ENCODE data around the gene STKLD1.

STKLD1 gene

GRCh38 chr9:133427658-133428348 is 51.6 kb downstream of the STKLD1 start:
- TF ChIP-seq YY1 (IDR thresholded peaks at IDR 0.05; ENCODE audit: insufficient read depth, insufficient read length) (no peak), ZNF274 (IDR thresholded peaks at IDR 0.05; ENCODE audit: low read depth, low read length) (no peak), SUZ12 (IDR thresholded peaks at IDR 0.05; ENCODE audit: extremely low read depth, insufficient read depth, insufficient read length) (no peak)
- Histone ChIP-seq H3K9me3 (ENCODE audit: insufficient read depth, low read length) (no peaks in the 10 kb centered on the region; the same call in 1 of the 2 replicates), H3K9ac (ENCODE audit: insufficient read length, low read depth) (peak overlapping the region; percentile 81), H3K4me3 (ENCODE audit: insufficient read length, low read depth) (peak overlapping the region; percentile 31), H3K36me3 (ENCODE audit: insufficient read depth, insufficient read length, low read length) (peaks cover 18% of the 10 kb centered on the region), H3K4me1 (ENCODE audit: insufficient read depth, insufficient read length) (peaks cover 6% of the 10 kb centered on the region), H3K27me3 (ENCODE audit: insufficient read depth, insufficient read length) (peaks cover 4% of the 10 kb centered on the region)
- DNase-seq (ENCODE audit: low read depth, low spot score): no peak

DNA sequence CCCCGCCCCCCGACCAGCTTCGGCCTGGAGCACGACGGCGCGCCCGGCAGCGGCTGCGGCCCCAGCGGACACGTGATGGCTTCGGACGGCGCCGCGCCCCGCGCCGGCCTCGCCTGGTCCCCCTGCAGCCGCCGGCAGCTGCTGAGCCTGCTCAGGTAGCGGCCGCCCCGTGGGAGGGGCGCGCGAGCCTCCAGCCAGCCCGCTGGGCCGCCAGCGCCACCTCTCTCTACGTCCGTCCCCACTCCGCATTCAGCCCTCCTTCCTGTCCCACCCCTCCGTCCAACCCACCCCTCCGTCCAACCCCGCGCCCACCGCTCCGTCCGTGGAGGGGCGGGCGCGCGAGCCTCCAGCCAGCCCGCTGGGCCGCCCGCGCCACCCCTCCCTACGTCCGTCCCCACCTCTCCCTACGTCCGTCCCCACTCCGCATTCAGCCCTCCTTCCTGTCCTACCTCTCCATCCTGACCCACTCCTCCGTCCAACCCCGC is 52.5 kb downstream of the STKLD1 start:
- peak overlapping the region; percentile 32 for H3K4me3 ChIP-seq (ENCODE audit: insufficient read length, low read depth)
- peaks cover 6% of the 10 kb centered on the region for H3K4me1 ChIP-seq (ENCODE audit: insufficient read depth, insufficient read length)
- H3K27me3 ChIP-seq (ENCODE audit: insufficient read depth, insufficient read length): peaks cover 4% of the 10 kb centered on the region
- H3K9ac ChIP-seq (ENCODE audit: insufficient read length, low read depth): peak overlapping the region; percentile 67
- H3K36me3 ChIP-seq (ENCODE audit: insufficient read depth, insufficient read length, low read length): peaks cover 18% of the 10 kb centered on the region
- DNase-seq (ENCODE audit: low read depth, low spot score): no peak
- TF ChIP-seq SUZ12 (IDR thresholded peaks at IDR 0.05; ENCODE audit: extremely low read depth, insufficient read depth, insufficient read length): no peak
- no peak for TF ChIP-seq ZNF274 (IDR thresholded peaks at IDR 0.05; ENCODE audit: low read depth, low read length)
- no peak for TF ChIP-seq YY1 (IDR thresholded peaks at IDR 0.05; ENCODE audit: insufficient read depth, insufficient read length)
- H3K9me3 ChIP-seq (ENCODE audit: insufficient read depth, low read length): no peaks in the 10 kb centered on the region; the same call in 1 of the 2 replicates

DNA sequence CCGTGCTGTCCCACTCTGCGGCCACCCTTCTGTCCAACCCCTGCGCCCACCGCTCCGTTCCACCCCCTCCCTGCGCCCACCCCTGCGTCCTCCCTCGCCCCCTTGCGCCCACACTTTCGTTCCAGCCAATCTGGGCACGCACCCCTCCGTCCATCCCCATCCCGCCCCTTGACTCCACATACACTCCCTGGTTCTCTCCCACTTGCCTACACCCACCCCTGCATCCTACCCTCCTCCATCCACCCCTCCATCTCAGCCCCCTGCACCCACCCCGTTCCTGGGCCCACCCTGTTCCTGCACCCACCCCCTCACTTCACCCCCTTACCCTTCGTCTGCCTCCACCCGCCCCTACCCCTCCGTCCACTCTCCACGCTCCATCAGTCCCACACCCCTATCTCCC is 53.0 kb downstream of the STKLD1 start:
- H3K9me3 ChIP-seq (ENCODE audit: insufficient read depth, low read length): no peaks in the 10 kb centered on the region; the same call in 1 of the 2 replicates
- peak overlapping the region; percentile 82 for H3K9ac ChIP-seq (ENCODE audit: insufficient read length, low read depth)
- peak overlapping the region; percentile 54 for H3K4me3 ChIP-seq (ENCODE audit: insufficient read length, low read depth)
- H3K4me1 ChIP-seq (ENCODE audit: insufficient read depth, insufficient read length): peaks cover 6% of the 10 kb centered on the region
- H3K36me3 ChIP-seq (ENCODE audit: insufficient read depth, insufficient read length, low read length): peaks cover 18% of the 10 kb centered on the region
- TF ChIP-seq ZNF274 (IDR thresholded peaks at IDR 0.05; ENCODE audit: low read depth, low read length) (no peak), SUZ12 (IDR thresholded peaks at IDR 0.05; ENCODE audit: extremely low read depth, insufficient read depth, insufficient read length) (no peak), YY1 (IDR thresholded peaks at IDR 0.05; ENCODE audit: insufficient read depth, insufficient read length) (no peak)
- H3K27me3 ChIP-seq (ENCODE audit: insufficient read depth, insufficient read length): peaks cover 4% of the 10 kb centered on the region
- no peak for DNase-seq (ENCODE audit: low read depth, low spot score)

DNA sequence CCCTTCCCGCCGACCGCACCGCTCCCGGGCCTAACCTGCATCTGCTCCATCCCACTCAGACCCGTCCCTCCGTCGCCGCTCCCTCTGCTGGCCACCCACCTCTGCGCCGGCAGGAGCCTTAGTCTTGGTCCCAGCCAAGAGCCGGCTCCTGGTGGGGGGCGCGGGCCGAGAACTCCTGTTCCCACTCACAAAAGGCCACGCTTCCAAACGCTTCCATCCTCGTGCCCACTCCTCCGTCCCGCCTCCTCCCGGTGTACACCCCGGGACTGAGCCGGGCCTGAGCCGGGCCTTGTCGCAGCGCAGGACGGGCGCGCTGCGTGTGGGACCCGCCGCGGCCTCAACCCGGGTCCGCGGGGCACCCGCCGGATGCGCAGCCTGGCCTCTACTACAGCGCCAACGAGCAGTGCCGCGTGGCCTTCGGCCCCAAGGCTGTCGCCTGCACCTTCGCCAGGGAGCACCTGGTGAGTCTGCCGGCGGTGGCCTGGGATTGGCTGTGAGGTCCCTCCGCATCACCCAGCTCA is 53.5 kb downstream of the STKLD1 start:
- Histone ChIP-seq H3K27me3 (ENCODE audit: insufficient read depth, insufficient read length) (peaks cover 4% of the 10 kb centered on the region), H3K36me3 (ENCODE audit: insufficient read depth, insufficient read length, low read length) (peaks cover 13% of the 10 kb centered on the region), H3K4me3 (ENCODE audit: insufficient read length, low read depth) (peak overlapping the region; percentile 54), H3K9me3 (ENCODE audit: insufficient read depth, low read length) (no peaks in the 10 kb centered on the region; the same call in 1 of the 2 replicates), H3K9ac (ENCODE audit: insufficient read length, low read depth) (peak overlapping the region; percentile 82), H3K4me1 (ENCODE audit: insufficient read depth, insufficient read length) (peaks cover 6% of the 10 kb centered on the region)
- peak; percentile 64 for DNase-seq (ENCODE audit: low read depth, low spot score)
- TF ChIP-seq SUZ12 (IDR thresholded peaks at IDR 0.05; ENCODE audit: extremely low read depth, insufficient read depth, insufficient read length): no peak

GRCh38 chr9:133430244-133430643 is 54.1 kb downstream of the STKLD1 start:
- Histone ChIP-seq H3K36me3 (ENCODE audit: insufficient read depth, insufficient read length, low read length) (peaks cover 10% of the 10 kb centered on the region), H3K9ac (ENCODE audit: insufficient read length, low read depth) (peak overlapping the region; percentile 82), H3K27me3 (ENCODE audit: insufficient read depth, insufficient read length) (peaks cover 4% of the 10 kb centered on the region), H3K9me3 (ENCODE audit: insufficient read depth, low read length) (no peaks in the 10 kb centered on the region; the same call in 1 of the 2 replicates), H3K4me3 (ENCODE audit: insufficient read length, low read depth) (peak overlapping the region; percentile 54), H3K4me1 (ENCODE audit: insufficient read depth, insufficient read length) (peaks cover 6% of the 10 kb centered on the region)
- no peak for DNase-seq (ENCODE audit: low read depth, low spot score)
- TF ChIP-seq ZNF274 (IDR thresholded peaks at IDR 0.05; ENCODE audit: low read depth, low read length): no peak
- no peak for TF ChIP-seq YY1 (IDR thresholded peaks at IDR 0.05; ENCODE audit: insufficient read depth, insufficient read length)
- no peak for TF ChIP-seq SUZ12 (IDR thresholded peaks at IDR 0.05; ENCODE audit: extremely low read depth, insufficient read depth, insufficient read length)

DNA sequence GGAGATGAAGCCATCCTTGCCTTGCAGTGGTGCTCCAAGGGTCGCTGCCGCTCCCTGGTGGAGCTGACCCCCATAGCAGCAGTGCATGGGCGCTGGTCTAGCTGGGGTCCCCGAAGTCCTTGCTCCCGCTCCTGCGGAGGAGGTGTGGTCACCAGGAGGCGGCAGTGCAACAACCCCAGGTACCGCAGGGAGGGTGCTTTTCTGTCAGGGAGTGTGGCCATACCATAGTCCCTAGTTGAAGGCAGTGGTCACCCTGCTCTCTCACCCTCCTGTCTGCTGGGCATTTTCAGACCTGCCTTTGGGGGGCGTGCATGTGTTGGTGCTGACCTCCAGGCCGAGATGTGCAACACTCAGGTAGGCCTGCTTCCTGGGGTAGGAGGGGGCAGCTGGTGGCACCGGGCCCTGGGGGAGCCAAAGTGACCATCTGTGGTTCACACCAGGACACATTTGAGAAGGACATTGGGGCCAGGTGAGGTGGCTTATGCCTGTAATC is 57.2 kb downstream of the STKLD1 start:
- peaks cover 2% of the 10 kb centered on the region for H3K4me1 ChIP-seq (ENCODE audit: insufficient read depth, insufficient read length)
- H3K9ac ChIP-seq (ENCODE audit: insufficient read length, low read depth): no peak overlapping the region
- TF ChIP-seq ZNF274 (IDR thresholded peaks at IDR 0.05; ENCODE audit: low read depth, low read length) (no peak), SUZ12 (IDR thresholded peaks at IDR 0.05; ENCODE audit: extremely low read depth, insufficient read depth, insufficient read length) (no peak), YY1 (IDR thresholded peaks at IDR 0.05; ENCODE audit: insufficient read depth, insufficient read length) (no peak)
- no peak for DNase-seq (ENCODE audit: low read depth, low spot score)
- H3K27me3 ChIP-seq (ENCODE audit: insufficient read depth, insufficient read length): peaks cover 4% of the 10 kb centered on the region
- no peaks in the 10 kb centered on the region for H3K9me3 ChIP-seq (ENCODE audit: insufficient read depth, low read length)
- H3K36me3 ChIP-seq (ENCODE audit: insufficient read depth, insufficient read length, low read length): peaks cover 5% of the 10 kb centered on the region
- no peak overlapping the region for H3K4me3 ChIP-seq (ENCODE audit: insufficient read length, low read depth)

DNA sequence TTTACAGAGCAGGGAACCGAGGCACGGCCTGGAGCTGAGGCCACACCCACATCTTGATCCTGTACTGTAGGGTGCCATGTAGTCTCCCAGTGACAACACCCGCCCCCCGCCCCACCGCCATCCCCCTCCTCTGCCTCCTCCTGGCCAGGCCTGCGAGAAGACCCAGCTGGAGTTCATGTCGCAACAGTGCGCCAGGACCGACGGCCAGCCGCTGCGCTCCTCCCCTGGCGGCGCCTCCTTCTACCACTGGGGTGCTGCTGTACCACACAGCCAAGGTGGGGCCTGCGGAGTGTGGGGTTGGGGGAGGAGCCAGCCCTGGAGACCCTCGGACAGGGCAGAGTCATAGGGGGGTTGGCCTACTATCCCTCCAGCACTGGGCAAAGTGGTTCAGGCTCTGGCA is 60.5 kb downstream of the STKLD1 start:
- TF ChIP-seq YY1 (IDR thresholded peaks at IDR 0.05; ENCODE audit: insufficient read depth, insufficient read length): no peak
- TF ChIP-seq ZNF274 (IDR thresholded peaks at IDR 0.05; ENCODE audit: low read depth, low read length): no peak
- no peak for TF ChIP-seq SUZ12 (IDR thresholded peaks at IDR 0.05; ENCODE audit: extremely low read depth, insufficient read depth, insufficient read length)
- Histone ChIP-seq H3K36me3 (ENCODE audit: insufficient read depth, insufficient read length, low read length) (peaks cover 5% of the 10 kb centered on the region), H3K27me3 (ENCODE audit: insufficient read depth, insufficient read length) (no peaks in the 10 kb centered on the region), H3K4me3 (ENCODE audit: insufficient read length, low read depth) (no peak overlapping the region), H3K9me3 (ENCODE audit: insufficient read depth, low read length) (no peaks in the 10 kb centered on the region), H3K9ac (ENCODE audit: insufficient read length, low read depth) (no peak overlapping the region), H3K4me1 (ENCODE audit: insufficient read depth, insufficient read length) (peaks cover 2% of the 10 kb centered on the region)
- no peak for DNase-seq (ENCODE audit: low read depth, low spot score)
